ENCODE data around the gene SDK1.
A peak's percentile ranks its signal among the peaks of the same experiment; 100 is the strongest.

Gene SDK1

DNA sequence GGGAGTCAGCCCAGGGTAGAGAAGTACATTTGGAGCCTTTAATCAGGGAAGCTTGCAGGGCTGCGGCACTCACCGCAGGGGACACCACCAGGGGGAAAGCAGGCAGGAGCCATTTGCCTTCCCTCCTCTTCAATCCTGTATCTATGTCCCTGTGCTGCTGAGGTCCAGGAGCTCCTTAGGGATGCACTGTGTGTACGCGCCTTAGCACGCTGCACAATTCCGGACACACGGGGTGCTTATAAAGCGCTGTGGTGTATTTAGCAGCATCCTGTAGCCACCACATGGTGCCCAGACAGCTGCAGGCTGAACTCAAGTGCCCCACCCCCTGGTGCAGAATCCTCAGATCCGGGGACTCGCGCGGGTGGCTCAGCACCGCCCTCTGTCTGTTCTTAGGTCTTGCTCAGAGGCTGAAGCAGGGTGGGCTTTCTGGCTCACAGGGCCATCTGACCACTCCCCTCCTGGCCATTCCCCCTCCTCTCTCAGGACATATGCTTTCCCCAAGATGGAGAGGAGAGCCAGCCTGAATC lies 421.4 kb downstream of the SDK1 start:
- Histone ChIP-seq H3K9ac (ENCODE audit: low read length) (no peak overlapping the region), H3K27me3 (ENCODE audit: control insufficient read depth in 1 of 2, insufficient read depth in 2 of 2, low read length in 2 of 2) (no peaks in the 10 kb centered on the region), H3K4me1 (ENCODE audit: insufficient read depth, low read length) (no peaks in the 10 kb centered on the region), H3K9me3 (ENCODE audit: low read length) (no peaks in the 10 kb centered on the region), H3K27ac (ENCODE audit: low read depth, low read length) (no peak overlapping the region), H3K4me3 (ENCODE audit: low read depth in 1 of 2, low read length in 2 of 2) (no peak overlapping the region), H3K36me3 (ENCODE audit: insufficient read depth, low read length) (no peaks in the 10 kb centered on the region)

DNA sequence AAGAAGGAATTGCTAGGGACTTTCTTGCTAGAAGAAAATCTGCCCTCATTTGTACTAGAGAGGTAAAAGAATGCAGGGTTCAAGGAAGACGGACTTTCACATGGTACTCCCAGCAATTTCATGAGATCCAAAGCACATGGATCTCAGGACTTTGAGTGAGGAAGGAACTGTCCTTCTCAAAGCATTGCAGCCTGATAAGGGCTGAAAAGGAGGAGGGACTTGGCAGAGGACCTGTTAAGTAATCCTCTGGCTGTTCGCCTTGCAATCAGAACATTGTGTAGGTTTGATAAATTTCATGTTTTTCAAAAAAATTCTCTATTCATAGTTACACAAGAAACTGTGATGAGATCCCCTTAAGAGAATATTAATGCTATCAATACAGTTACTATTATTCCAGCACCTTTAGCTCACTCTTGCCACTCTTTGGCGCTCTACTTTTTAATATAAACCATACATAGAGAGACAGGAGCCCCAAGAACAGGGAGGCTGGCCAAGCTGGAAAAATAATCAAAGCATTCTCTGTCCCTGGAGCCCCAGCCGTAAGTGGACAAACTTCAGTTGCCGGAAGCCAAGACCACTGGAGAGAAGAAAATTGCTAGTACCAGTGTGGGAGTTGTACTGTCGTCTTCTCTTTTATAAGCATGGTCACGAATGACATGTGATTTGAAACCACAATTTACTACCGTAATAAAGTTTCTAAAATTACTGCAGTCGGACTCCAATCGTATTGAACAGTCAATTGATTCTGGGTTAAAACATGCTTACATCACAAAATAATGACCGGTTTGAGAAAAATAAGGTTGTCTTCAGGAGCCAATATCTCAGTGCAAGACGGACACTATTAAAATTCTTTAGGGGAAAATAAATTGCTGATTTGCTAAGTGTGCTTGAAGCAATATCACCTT lies 424.4 kb downstream of the SDK1 start:
- no peaks in the 10 kb centered on the region for H3K36me3 ChIP-seq (ENCODE audit: insufficient read depth, low read length)
- H3K27ac ChIP-seq (ENCODE audit: low read depth, low read length) = no peak overlapping the region
- no peaks in the 10 kb centered on the region for H3K27me3 ChIP-seq (ENCODE audit: control insufficient read depth in 1 of 2, insufficient read depth in 2 of 2, low read length in 2 of 2)
- peaks cover 7% of the 10 kb centered on the region for H3K4me1 ChIP-seq (ENCODE audit: insufficient read depth, low read length)
- H3K9me3 ChIP-seq (ENCODE audit: low read length) = no peaks in the 10 kb centered on the region
- no peak overlapping the region for H3K4me3 ChIP-seq (ENCODE audit: low read depth in 1 of 2, low read length in 2 of 2)
- H3K9ac ChIP-seq (ENCODE audit: low read length) = no peak overlapping the region

DNA sequence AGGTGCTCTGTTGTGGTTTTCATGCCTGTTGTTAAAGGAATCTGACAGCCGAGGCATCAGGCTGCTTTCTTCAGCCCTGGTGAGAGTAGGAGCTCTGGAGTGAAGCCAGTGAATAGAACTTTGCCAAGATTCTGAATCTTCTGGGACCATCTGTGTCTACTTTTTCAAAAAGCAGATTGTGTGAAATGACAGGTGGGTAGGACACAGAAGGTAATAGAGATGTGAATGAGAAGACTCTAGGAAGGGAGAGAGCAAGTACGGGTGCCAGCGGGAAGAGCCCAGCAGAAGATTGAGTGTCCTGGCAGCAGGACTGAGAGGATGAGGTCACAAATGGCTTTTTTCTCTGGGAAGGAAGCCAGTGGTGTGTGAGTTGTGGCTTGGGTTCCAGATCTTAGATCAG lies 429.2 kb downstream of the SDK1 start:
- Histone ChIP-seq H3K4me1 (ENCODE audit: insufficient read depth, low read length) (peaks cover 16% of the 10 kb centered on the region), H3K9me3 (ENCODE audit: low read length) (no peaks in the 10 kb centered on the region), H3K9ac (ENCODE audit: low read length) (no peak overlapping the region), H3K27ac (ENCODE audit: low read depth, low read length) (no peak overlapping the region), H3K27me3 (ENCODE audit: control insufficient read depth in 1 of 2, insufficient read depth in 2 of 2, low read length in 2 of 2) (no peaks in the 10 kb centered on the region), H3K4me3 (ENCODE audit: low read depth in 1 of 2, low read length in 2 of 2) (no peak overlapping the region), H3K36me3 (ENCODE audit: insufficient read depth, low read length) (no peaks in the 10 kb centered on the region)

DNA sequence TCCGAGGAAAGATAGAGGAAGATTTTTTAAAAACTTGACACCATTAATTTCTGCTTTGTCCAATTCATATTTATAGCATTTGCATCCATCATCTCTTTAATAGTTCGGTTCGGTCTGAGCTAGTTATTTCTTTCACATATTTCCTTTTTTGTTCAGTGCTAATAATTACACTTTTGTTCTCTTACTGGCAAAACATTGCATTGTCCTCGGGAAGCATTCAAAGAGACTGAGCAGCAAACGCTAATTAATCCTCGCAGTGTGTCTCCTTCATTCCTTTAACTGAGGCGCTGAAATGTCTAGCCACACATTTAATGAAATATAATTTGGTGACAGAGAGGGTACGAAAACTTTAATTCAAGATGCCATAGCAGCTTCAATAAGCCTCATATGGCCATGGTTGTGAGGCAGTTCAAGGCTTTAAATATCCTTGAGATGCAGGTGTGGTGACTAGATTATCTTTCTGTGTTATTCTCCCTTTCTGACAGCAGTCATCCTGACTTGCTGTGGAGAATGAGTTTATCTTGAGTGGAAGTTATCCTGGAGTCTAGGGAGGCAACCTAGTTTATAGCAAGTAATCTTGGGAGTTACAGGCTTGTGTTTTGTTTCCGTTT lies 431.4 kb downstream of the SDK1 start:
- Histone ChIP-seq H3K4me1 (ENCODE audit: insufficient read depth, low read length) (peaks cover 16% of the 10 kb centered on the region), H3K27ac (ENCODE audit: low read depth, low read length) (no peak overlapping the region), H3K36me3 (ENCODE audit: insufficient read depth, low read length) (no peaks in the 10 kb centered on the region), H3K4me3 (ENCODE audit: low read depth in 1 of 2, low read length in 2 of 2) (no peak overlapping the region), H3K9me3 (ENCODE audit: low read length) (no peaks in the 10 kb centered on the region), H3K27me3 (ENCODE audit: control insufficient read depth in 1 of 2, insufficient read depth in 2 of 2, low read length in 2 of 2) (no peaks in the 10 kb centered on the region), H3K9ac (ENCODE audit: low read length) (no peak overlapping the region)

DNA sequence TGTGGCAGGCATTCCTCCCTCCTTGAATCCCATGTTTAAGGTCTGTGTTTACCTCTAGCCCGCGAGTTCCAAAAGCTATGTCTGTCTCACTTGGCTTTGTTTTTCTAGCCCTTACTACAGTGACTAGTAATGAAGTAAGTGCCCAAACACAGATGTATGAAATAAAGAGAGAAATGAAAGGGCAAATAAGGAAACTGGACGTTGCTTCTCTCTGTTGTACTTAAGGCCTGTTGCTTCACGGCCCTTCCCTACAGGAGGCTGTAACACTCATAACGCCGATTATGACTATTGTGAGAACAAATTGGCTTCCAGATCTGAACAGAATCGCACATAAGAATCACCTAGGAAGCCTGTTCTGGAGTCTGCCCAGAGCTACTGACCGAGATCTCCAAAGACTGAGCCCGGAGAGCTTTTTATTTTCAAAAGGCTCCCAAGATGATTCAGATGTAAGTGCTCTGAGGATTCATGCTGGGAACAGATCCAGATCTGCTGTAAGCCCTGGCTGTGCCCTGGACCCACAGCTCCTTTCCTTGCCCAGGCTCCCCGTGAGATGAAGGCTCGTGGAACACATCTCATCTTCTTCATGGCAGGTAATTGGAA lies 432.6 kb downstream of the SDK1 start:
- no peaks in the 10 kb centered on the region for H3K9me3 ChIP-seq (ENCODE audit: low read length)
- no peaks in the 10 kb centered on the region for H3K36me3 ChIP-seq (ENCODE audit: insufficient read depth, low read length)
- H3K9ac ChIP-seq (ENCODE audit: low read length) = no peak overlapping the region
- H3K27ac ChIP-seq (ENCODE audit: low read depth, low read length) = no peak overlapping the region
- H3K27me3 ChIP-seq (ENCODE audit: control insufficient read depth in 1 of 2, insufficient read depth in 2 of 2, low read length in 2 of 2) = no peaks in the 10 kb centered on the region
- peaks cover 16% of the 10 kb centered on the region for H3K4me1 ChIP-seq (ENCODE audit: insufficient read depth, low read length)
- peak overlapping the region in 1 of 2 donors; percentile 12 for H3K4me3 ChIP-seq (ENCODE audit: low read depth in 1 of 2, low read length in 2 of 2)

DNA sequence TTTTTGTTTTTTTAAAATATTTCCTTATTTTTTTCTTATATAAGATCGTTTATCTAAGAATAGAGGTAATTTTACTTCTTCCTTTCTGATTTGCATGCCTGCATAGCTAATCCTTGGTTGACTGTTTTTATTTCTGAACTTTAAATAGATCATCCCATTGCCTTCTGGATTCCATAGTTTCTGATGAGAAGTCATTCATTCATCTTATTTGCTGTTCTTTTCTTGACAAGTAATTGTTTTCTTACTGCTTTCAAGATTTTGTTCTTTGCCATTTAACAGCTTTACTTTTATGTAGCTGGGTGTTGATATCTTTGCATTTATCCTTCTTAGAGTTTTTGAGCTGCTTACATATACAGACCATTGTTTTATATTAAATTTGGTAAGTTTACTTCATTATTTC lies 437.9 kb downstream of the SDK1 start:
- Histone ChIP-seq H3K4me3 (ENCODE audit: low read depth in 1 of 2, low read length in 2 of 2) (no peak overlapping the region), H3K27ac (ENCODE audit: low read depth, low read length) (no peak overlapping the region), H3K27me3 (ENCODE audit: control insufficient read depth in 1 of 2, insufficient read depth in 2 of 2, low read length in 2 of 2) (no peaks in the 10 kb centered on the region), H3K36me3 (ENCODE audit: insufficient read depth, low read length) (no peaks in the 10 kb centered on the region), H3K9me3 (ENCODE audit: low read length) (no peaks in the 10 kb centered on the region), H3K4me1 (ENCODE audit: insufficient read depth, low read length) (peaks cover under 1% of the 10 kb centered on the region), H3K9ac (ENCODE audit: low read length) (no peak overlapping the region)

DNA sequence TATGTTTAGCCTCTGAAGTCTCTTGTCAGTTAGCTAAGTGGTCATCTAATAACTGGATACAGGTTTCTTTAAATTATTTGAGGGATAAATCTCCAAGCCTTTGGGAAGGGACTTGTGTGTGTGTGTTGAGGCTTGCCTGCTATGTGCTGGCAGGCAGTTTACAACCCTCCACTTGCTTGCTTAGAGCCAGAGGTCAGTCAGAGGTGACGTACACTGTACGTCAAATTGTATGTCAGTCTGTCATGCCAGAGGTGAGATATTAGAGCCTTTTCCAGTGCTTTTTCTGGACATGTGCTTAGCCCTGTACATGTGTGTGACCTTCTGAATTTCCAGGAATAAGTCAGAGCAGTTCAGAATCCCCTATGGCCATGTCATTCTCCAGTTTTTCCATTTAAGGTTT lies 438.9 kb downstream of the SDK1 start:
- Histone ChIP-seq H3K36me3 (ENCODE audit: insufficient read depth, low read length) (no peaks in the 10 kb centered on the region), H3K27me3 (ENCODE audit: control insufficient read depth in 1 of 2, insufficient read depth in 2 of 2, low read length in 2 of 2) (no peaks in the 10 kb centered on the region), H3K9ac (ENCODE audit: low read length) (no peak overlapping the region), H3K4me3 (ENCODE audit: low read depth in 1 of 2, low read length in 2 of 2) (no peak overlapping the region), H3K4me1 (ENCODE audit: insufficient read depth, low read length) (no peaks in the 10 kb centered on the region), H3K9me3 (ENCODE audit: low read length) (no peaks in the 10 kb centered on the region), H3K27ac (ENCODE audit: low read depth, low read length) (no peak overlapping the region)

DNA sequence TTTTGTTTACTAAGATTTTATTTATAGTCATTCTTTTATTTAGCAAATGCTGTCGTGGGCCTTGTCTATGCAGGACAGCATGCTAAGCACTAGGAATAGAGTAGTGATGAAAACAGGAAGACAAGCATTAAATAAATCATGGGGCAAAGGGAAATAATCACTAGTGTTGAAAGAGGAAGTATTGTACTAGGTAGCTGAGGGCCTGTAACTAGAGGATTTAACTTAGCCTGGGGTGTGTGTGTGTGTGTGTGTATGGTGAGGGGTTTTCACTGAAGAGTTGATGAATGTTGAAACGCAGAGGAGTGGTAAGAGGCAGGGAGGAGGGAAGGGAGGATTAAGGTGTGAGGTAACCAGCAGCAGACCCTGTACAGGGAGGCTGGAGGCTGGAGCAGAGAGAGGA lies 446.4 kb downstream of the SDK1 start:
- H3K27me3 ChIP-seq (ENCODE audit: control insufficient read depth in 1 of 2, insufficient read depth in 2 of 2, low read length in 2 of 2) = no peaks in the 10 kb centered on the region
- H3K36me3 ChIP-seq (ENCODE audit: insufficient read depth, low read length) = no peaks in the 10 kb centered on the region
- H3K4me3 ChIP-seq (ENCODE audit: low read depth in 1 of 2, low read length in 2 of 2) = no peak overlapping the region
- H3K9ac ChIP-seq (ENCODE audit: low read length) = no peak overlapping the region
- no peak overlapping the region for H3K27ac ChIP-seq (ENCODE audit: low read depth, low read length)
- H3K9me3 ChIP-seq (ENCODE audit: low read length) = no peaks in the 10 kb centered on the region
- H3K4me1 ChIP-seq (ENCODE audit: insufficient read depth, low read length) = no peaks in the 10 kb centered on the region

DNA sequence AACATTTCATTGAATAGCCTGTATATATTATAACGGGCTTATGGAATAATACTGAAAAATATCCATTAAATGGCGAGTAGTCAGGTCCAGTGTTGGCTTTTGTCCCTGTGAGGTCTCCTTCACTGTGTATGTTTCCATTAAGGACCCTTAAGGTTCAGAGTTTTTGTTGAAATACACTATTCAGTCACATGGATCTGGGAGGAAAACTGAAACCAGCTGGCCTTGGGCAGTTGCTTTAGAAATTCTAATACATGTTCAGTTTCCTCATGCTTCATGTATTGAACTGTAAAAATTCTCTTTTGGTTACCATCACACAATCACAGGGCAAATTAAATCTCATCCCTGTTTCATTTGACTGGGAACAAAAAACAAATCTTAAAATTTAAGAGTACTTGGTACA lies 447.3 kb downstream of the SDK1 start:
- Histone ChIP-seq H3K27ac (ENCODE audit: low read depth, low read length) (no peak overlapping the region), H3K4me3 (ENCODE audit: low read depth in 1 of 2, low read length in 2 of 2) (no peak overlapping the region), H3K4me1 (ENCODE audit: insufficient read depth, low read length) (no peaks in the 10 kb centered on the region), H3K27me3 (ENCODE audit: control insufficient read depth in 1 of 2, insufficient read depth in 2 of 2, low read length in 2 of 2) (no peaks in the 10 kb centered on the region), H3K9ac (ENCODE audit: low read length) (no peak overlapping the region), H3K36me3 (ENCODE audit: insufficient read depth, low read length) (no peaks in the 10 kb centered on the region), H3K9me3 (ENCODE audit: low read length) (no peaks in the 10 kb centered on the region)

DNA sequence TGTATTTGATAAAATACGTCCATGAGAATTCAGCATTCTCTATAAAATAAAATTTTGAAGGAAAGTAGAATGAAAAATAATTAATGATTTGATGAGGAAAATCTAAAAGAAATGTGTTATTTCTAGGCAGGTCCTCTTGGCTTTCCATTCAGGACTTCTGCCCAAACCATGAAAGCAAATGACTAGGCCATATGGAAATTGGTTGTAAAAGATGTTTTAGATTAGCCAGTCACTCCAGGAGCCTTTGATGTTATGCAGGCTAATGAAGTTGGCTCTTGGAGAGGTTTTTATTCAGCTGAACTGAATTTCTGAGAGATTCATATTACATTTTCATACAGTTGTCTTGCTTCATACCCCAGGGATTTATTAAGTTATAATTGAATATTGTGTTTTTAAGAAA lies 452.8 kb downstream of the SDK1 start:
- Histone ChIP-seq H3K27ac (ENCODE audit: low read depth, low read length) (no peak overlapping the region), H3K27me3 (ENCODE audit: control insufficient read depth in 1 of 2, insufficient read depth in 2 of 2, low read length in 2 of 2) (no peaks in the 10 kb centered on the region), H3K36me3 (ENCODE audit: insufficient read depth, low read length) (no peaks in the 10 kb centered on the region), H3K9ac (ENCODE audit: low read length) (no peak overlapping the region), H3K4me1 (ENCODE audit: insufficient read depth, low read length) (no peaks in the 10 kb centered on the region), H3K9me3 (ENCODE audit: low read length) (no peaks in the 10 kb centered on the region), H3K4me3 (ENCODE audit: low read depth in 1 of 2, low read length in 2 of 2) (no peak overlapping the region)

DNA sequence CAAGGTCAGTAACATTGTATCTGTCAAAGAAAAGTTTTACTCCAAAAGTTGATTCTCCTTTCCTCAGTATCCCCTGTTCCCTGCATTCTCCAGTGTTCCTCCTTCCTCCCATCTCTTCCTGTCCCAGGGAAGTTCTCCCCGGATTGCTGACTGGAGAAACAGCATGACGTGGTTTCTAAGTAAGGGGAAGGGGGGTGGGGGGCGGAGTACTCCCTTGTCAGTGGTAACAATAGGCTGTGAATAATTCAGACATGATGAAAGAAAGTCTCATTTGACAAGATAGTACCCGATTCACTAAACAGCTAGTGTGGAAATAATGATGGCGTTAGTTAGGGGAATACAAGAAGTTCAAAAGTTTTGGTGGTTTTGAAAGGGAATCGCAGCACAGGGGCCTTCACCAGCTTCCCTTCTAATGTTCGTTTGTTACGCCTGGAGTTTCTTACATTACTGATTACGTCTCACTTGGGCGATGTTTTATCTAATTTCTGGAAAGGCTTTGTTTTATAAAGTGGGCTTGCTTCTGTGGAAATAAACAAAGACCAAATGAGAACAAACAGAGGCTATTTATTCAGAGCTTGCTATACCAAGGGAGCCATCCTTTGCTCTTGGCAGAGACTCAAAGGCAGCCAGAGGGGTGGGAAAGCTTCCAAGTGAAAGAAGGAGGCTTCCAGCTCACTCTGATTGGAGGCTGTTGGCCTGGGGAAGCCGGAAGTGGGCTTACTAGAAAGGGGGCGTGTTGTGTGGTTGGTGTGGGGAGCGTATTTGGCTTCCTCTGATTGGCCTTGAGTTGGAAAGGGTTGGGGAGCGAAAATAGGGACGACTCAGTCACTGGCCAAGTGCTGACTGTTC lies 453.7 kb downstream of the SDK1 start:
- no peaks in the 10 kb centered on the region for H3K9me3 ChIP-seq (ENCODE audit: low read length)
- no peak overlapping the region for H3K9ac ChIP-seq (ENCODE audit: low read length)
- H3K27ac ChIP-seq (ENCODE audit: low read depth, low read length) = peak overlapping the region; percentile 37
- no peaks in the 10 kb centered on the region for H3K36me3 ChIP-seq (ENCODE audit: insufficient read depth, low read length)
- H3K4me1 ChIP-seq (ENCODE audit: insufficient read depth, low read length) = no peaks in the 10 kb centered on the region
- no peak overlapping the region for H3K4me3 ChIP-seq (ENCODE audit: low read depth in 1 of 2, low read length in 2 of 2)
- H3K27me3 ChIP-seq (ENCODE audit: control insufficient read depth in 1 of 2, insufficient read depth in 2 of 2, low read length in 2 of 2) = no peaks in the 10 kb centered on the region

All from muscle layer of colon (tissue), 2 donors.